Measurements from ENCODE around the gene LRRC27. TPM values are rescaled to one million over a fixed set of nuclear protein-coding genes. Genes with fewer than 3 reads are reported as not detected.

LRRC27 gene
- total RNA-seq, 4 donors from 2014 or later: 3.1 to 5.8 (median 4.4) TPM

GRCh38 chr10:132329565-132330485 is 2.2 kb upstream of the LRRC27 start:
- TF ChIP-seq POLR2A (IDR thresholded peaks at IDR 0.05): no peak
- no peak for TF ChIP-seq CTCF (IDR thresholded peaks at IDR 0.05)
- no peak for TF ChIP-seq POLR2AphosphoS5 (IDR thresholded peaks at IDR 0.05)
- no peak for TF ChIP-seq EP300 (IDR thresholded peaks at IDR 0.05)
- WGBS, 2 donors (ENCODE audit: low coverage in 1 of 2): 64 to 77% methylated on average over 19 to 21 of the region's 23 CpGs

GRCh38 chr10:132330486-132330833 is 1.5 kb upstream of the LRRC27 start:
- no peak for ATAC-seq
- Histone ChIP-seq H3K9me3 (no peaks in the 10 kb centered on the region), H3K4me1 (peaks cover 0 to 46% (median 13%) of the 10 kb centered on the region in 3 donors), H3K4me3 (peak overlapping the region in 1 of 2 donors; percentile 85), H3K27me3 (no peaks in the 10 kb centered on the region), H3K36me3 (peaks cover 0 to 5% of the 10 kb centered on the region in 2 donors), H3K27ac (peak overlapping the region in 2 of 4 donors; percentile 19 to 83)
- WGBS, 2 donors (ENCODE audit: low coverage in 1 of 2): 94 to 97% methylated on average over 3 to 4 of the region's 8 CpGs
- no peak for TF ChIP-seq POLR2A (IDR thresholded peaks at IDR 0.05)
- no peak for TF ChIP-seq POLR2AphosphoS5 (IDR thresholded peaks at IDR 0.05)
- no peak for TF ChIP-seq EP300 (IDR thresholded peaks at IDR 0.05)
- no peak for TF ChIP-seq CTCF (IDR thresholded peaks at IDR 0.05)

More at GRCh38 chr10:132329565-132330485, 2.2 kb upstream of the LRRC27 start:
- no peak for ATAC-seq
- Histone ChIP-seq H3K9me3 (no peaks in the 10 kb centered on the region), H3K4me1 (peaks cover 0 to 46% (median 13%) of the 10 kb centered on the region in 3 donors), H3K4me3 (peak overlapping the region in 1 of 2 donors; percentile 85), H3K27ac (peak overlapping the region in 2 of 4 donors; percentile 19 to 83), H3K36me3 (peaks cover 0 to 5% of the 10 kb centered on the region in 2 donors), H3K27me3 (no peaks in the 10 kb centered on the region)

GRCh38 chr10:132332433-132332754 is 401 bp downstream of the LRRC27 start:
- TF ChIP-seq POLR2AphosphoS5 (IDR thresholded peaks at IDR 0.05): no peak
- no peak for TF ChIP-seq CTCF (IDR thresholded peaks at IDR 0.05)
- TF ChIP-seq POLR2A (IDR thresholded peaks at IDR 0.05): no peak
- TF ChIP-seq EP300 (IDR thresholded peaks at IDR 0.05): no peak
- Histone ChIP-seq H3K27me3 (no peaks in the 10 kb centered on the region), H3K27ac (peak overlapping the region in 3 of 4 donors; percentile 69 to 93 (median 83)), H3K4me1 (peaks cover 0 to 46% (median 13%) of the 10 kb centered on the region in 3 donors), H3K9me3 (no peaks in the 10 kb centered on the region), H3K4me3 (peak overlapping the region; percentile 85 to 87), H3K36me3 (peaks cover 0 to 13% of the 10 kb centered on the region in 2 donors)
- WGBS, 2 donors (ENCODE audit: low coverage in 1 of 2): 0 to 8% methylated on average over 3 to 5 of the region's 16 CpGs
- no peak for ATAC-seq

GRCh38 chr10:132333386-132333785 is 1.4 kb downstream of the LRRC27 start:
- Histone ChIP-seq H3K27me3 (no peaks in the 10 kb centered on the region), H3K4me1 (peaks cover 0 to 38% (median 13%) of the 10 kb centered on the region in 3 donors), H3K27ac (no peak overlapping the region), H3K4me3 (no peak overlapping the region), H3K36me3 (peaks cover 0 to 23% of the 10 kb centered on the region in 2 donors), H3K9me3 (no peaks in the 10 kb centered on the region)
- ATAC-seq: no peak
- no peak for TF ChIP-seq POLR2AphosphoS5 (IDR thresholded peaks at IDR 0.05)
- TF ChIP-seq POLR2A (IDR thresholded peaks at IDR 0.05): no peak
- no peak for TF ChIP-seq CTCF (IDR thresholded peaks at IDR 0.05)
- no peak for TF ChIP-seq EP300 (IDR thresholded peaks at IDR 0.05)
- 85 to 92% methylated on average over 2 of the region's 7 CpGs for WGBS, 2 donors (ENCODE audit: low coverage in 1 of 2)
